Measurements from ENCODE around the gene PPM1M. TPM values are rescaled to one million over a fixed set of nuclear protein-coding genes. Genes with fewer than 3 reads are reported as not detected.

Gene PPM1M
- total RNA-seq, 1 experiment from 2014 or later, result 16.2 TPM

DNA sequence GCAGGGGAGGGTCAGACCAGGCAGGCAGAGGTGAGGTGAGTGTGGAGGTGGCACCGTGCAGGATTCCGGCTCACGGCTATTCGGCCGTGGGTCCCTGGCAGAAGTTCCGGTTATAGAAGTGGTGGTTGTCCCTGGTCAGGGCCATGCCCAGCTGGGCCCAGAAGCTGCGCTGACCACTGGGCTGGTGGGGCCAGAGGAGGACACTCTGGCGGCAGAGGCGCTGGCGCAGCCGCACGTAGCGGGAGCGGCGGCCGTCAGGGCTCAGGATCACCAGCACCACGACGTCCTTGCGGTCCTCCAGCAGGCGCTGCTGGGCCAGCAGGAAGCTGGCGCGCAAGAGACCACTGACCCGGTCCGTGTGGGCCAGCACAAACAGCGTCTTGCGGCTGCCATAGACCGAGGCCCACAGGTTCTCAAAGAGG, 24.4 kb upstream of the PPM1M start:
- 0 out of 2 replicates have a peak overlapping the region, but pooled peaks have one; percentile 24 for H3K4me2 ChIP-seq
- no peaks in the 10 kb centered on the region for H3K36me3 ChIP-seq (ENCODE audit: low read depth)
- H3K79me2 ChIP-seq (ENCODE audit: low read depth), result no peaks in the 10 kb centered on the region
- no peak overlapping the region for H3K4me3 ChIP-seq
- no peak for TF ChIP-seq EZH2 (IDR thresholded peaks at IDR 0.05; ENCODE audit: low read depth)
- TF ChIP-seq, protein P1, sequence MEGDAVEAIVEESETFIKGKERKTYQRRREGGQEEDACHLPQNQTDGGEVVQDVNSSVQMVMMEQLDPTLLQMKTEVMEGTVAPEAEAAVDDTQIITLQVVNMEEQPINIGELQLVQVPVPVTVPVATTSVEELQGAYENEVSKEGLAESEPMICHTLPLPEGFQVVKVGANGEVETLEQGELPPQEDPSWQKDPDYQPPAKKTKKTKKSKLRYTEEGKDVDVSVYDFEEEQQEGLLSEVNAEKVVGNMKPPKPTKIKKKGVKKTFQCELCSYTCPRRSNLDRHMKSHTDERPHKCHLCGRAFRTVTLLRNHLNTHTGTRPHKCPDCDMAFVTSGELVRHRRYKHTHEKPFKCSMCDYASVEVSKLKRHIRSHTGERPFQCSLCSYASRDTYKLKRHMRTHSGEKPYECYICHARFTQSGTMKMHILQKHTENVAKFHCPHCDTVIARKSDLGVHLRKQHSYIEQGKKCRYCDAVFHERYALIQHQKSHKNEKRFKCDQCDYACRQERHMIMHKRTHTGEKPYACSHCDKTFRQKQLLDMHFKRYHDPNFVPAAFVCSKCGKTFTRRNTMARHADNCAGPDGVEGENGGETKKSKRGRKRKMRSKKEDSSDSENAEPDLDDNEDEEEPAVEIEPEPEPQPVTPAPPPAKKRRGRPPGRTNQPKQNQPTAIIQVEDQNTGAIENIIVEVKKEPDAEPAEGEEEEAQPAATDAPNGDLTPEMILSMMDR (conservative IDR thresholded peaks at IDR 0.05), result no peak
- no peaks in the 10 kb centered on the region for H3K9me3 ChIP-seq (ENCODE audit: insufficient read depth, low read depth)
- ChIA-PET POLR2A (ENCODE audit: unreplicated experiment) (no interaction called here), CTCF (interaction anchor here (0.6 to 1.4 kb wide), 8 partner anchors 16 to 237 kb away, joined by 3 to 19 read pairs (median 6); partner anchors contain the start of gene TWF2)
- no peak for DNase-seq
- H3K27me3 ChIP-seq (ENCODE audit: insufficient read depth, low read depth), result no peaks in the 10 kb centered on the region
- H3K4me1 ChIP-seq (replicated peaks; ENCODE audit: insufficient read depth), result peaks cover 46% of the 10 kb centered on the region
- no peak overlapping the region for H3K27ac ChIP-seq
- H3F3A ChIP-seq (ENCODE audit: insufficient read depth, low read depth), result peaks cover 37% of the 10 kb centered on the region
- H2AFZ ChIP-seq, result no peak overlapping the region
- H3K9me2 ChIP-seq (ENCODE audit: insufficient read depth), result no peaks in the 10 kb centered on the region
- no peaks in the 10 kb centered on the region for H4K20me1 ChIP-seq (ENCODE audit: insufficient read depth)
- BruUV-seq (replicated peaks), result no TSS peak
- intact Hi-C loops (cut with micrococcal nuclease; ENCODE audit: unreplicated experiment), result no loop called here

DNA sequence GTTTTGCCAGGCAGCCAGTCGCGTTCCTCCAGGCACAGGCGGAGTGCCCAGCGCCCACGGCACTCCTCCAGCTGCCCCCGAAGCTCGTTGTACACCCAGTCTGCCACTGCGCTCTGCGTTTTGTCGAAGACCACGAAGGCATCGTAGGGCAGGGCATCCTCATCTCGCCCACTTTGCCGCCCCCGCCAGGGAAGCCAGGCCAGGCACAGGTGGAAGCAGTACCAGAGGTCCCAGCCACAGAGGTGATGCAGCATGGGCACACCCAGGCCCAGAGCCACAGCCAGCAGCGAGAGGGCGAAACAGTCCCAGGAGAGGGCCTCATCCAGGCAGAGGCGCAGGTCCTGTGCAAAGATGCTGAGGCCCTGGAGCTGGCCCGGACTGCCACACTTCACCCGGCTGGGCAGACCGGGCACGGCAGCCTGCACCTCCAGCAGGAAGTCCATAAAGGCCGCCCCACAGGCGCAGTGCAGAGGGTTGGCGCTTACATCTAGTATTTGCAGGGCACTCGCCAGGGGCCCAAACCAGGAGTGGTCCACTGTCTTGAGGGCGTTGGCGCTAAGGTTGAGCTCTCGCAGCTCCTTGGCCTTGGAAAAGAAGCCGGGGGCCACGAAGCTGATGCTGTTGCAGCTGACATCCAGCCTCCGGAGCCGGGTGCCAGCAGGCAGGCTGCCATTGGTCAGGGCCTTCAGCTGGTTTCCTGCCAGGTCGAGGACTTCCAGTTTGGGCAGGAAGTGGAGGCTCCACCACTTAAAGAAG, 23.8 kb upstream of the PPM1M start:
- peaks cover 31% of the 10 kb centered on the region for H3F3A ChIP-seq (ENCODE audit: insufficient read depth, low read depth)
- H3K4me3 ChIP-seq, result no peak overlapping the region
- no peaks in the 10 kb centered on the region for H3K27me3 ChIP-seq (ENCODE audit: insufficient read depth, low read depth)
- H2AFZ ChIP-seq, result no peak overlapping the region
- H3K4me2 ChIP-seq, result no peak overlapping the region
- no peaks in the 10 kb centered on the region for H3K79me2 ChIP-seq (ENCODE audit: low read depth)
- H4K20me1 ChIP-seq (ENCODE audit: insufficient read depth), result no peaks in the 10 kb centered on the region
- no TSS peak for BruUV-seq (replicated peaks)
- no peaks in the 10 kb centered on the region for H3K9me2 ChIP-seq (ENCODE audit: insufficient read depth)
- no peaks in the 10 kb centered on the region for H3K9me3 ChIP-seq (ENCODE audit: insufficient read depth, low read depth)
- H3K27ac ChIP-seq, result no peak overlapping the region
- TF ChIP-seq, protein P1 (conservative IDR thresholded peaks at IDR 0.05), result no peak
- no peak for TF ChIP-seq EZH2 (IDR thresholded peaks at IDR 0.05; ENCODE audit: low read depth)
- intact Hi-C loops (cut with micrococcal nuclease; ENCODE audit: unreplicated experiment), result no loop called here
- ChIA-PET POLR2A (ENCODE audit: unreplicated experiment) (no interaction called here), CTCF (interaction anchor here (0.6 to 1.4 kb wide), 3 partner anchors 24 to 119 kb away, joined by 3 to 7 read pairs (median 4); partner anchors contain the start of gene PPM1M)
- no peaks in the 10 kb centered on the region for H3K36me3 ChIP-seq (ENCODE audit: low read depth)
- H3K4me1 ChIP-seq (replicated peaks; ENCODE audit: insufficient read depth), result peaks cover 40% of the 10 kb centered on the region
- no peak for DNase-seq

DNA sequence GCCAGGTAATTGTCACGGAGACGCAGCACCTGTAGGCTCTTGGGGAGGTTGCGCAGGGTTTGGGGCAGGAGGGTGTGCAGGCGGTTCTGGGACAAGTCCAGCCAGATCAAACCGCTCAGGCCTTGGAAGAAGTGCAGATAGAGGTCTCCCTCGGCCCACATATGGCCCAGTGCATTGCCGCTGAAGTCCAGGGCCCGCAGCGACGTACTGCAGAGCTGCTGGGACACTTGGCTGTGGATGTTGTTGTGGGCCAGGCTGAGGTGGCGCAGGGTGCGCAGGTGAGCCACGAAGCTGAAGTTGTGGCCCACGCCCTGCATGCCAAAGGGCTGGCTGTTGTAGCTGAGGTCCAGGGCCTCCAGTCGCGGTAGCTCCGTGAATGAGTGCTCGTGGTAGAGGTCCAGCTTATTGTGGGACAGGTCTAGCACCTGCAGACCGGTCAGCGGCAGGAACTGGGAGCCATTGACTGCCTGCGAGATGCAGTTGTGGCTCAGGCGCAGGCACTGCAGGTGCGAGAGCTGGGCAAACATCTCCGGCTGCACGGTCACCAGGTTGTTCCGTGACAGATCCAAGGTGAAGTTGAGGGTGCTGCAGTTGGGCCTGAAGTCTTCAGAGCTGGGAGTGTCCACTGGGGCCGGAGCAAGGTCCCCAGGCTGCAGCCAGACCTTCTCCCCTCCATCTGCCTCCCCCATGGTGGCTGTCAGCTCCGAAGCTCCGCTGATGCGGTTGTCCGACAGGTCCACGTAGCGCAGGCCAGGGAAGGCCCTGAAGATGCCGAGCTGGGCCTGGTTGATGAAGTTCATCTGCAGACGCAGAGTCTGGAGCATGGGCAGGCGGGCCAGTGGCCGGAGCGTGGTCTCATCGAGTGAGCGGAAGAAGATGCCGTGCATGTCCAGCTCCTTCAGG, 23.0 kb upstream of the PPM1M start:
- H2AFZ ChIP-seq, result no peak overlapping the region
- no peak overlapping the region for H3K27ac ChIP-seq
- ChIA-PET POLR2A (ENCODE audit: unreplicated experiment) (no interaction called here), CTCF (interaction anchor here (0.6 kb wide), 1 partner anchor 23 kb away, joined by 4 read pairs; the partner anchor contains the start of gene PPM1M)
- BruUV-seq (replicated peaks), result no TSS peak
- intact Hi-C loops (cut with micrococcal nuclease; ENCODE audit: unreplicated experiment), result no loop called here
- H3K79me2 ChIP-seq (ENCODE audit: low read depth), result no peaks in the 10 kb centered on the region
- H3K4me3 ChIP-seq, result no peak overlapping the region
- no peak for DNase-seq
- H4K20me1 ChIP-seq (ENCODE audit: insufficient read depth), result no peaks in the 10 kb centered on the region
- TF ChIP-seq EZH2 (IDR thresholded peaks at IDR 0.05; ENCODE audit: low read depth), result no peak
- TF ChIP-seq, protein P1 (conservative IDR thresholded peaks at IDR 0.05), result no peak
- no peak overlapping the region for H3K4me2 ChIP-seq
- H3K36me3 ChIP-seq (ENCODE audit: low read depth), result no peaks in the 10 kb centered on the region
- H3K9me3 ChIP-seq (ENCODE audit: insufficient read depth, low read depth), result no peaks in the 10 kb centered on the region
- H3K4me1 ChIP-seq (replicated peaks; ENCODE audit: insufficient read depth), result peaks cover 35% of the 10 kb centered on the region
- no peaks in the 10 kb centered on the region for H3K9me2 ChIP-seq (ENCODE audit: insufficient read depth)
- peaks cover 25% of the 10 kb centered on the region for H3F3A ChIP-seq (ENCODE audit: insufficient read depth, low read depth)
- no peaks in the 10 kb centered on the region for H3K27me3 ChIP-seq (ENCODE audit: insufficient read depth, low read depth)
